NB4 (cell line): ENCODE results near the gene MOXD1.
"Not testable (repeated sequence)": the region's sequence is repeated elsewhere in the genome, so short reads cannot be mapped to it uniquely, and the experiment has no call there.

Experiments
- DNase-seq: peaks from one replicate; pipeline ENCODE4 v3.0.0; 2010; ENCODE audit warnings: low read depth
- H3K4me3 ChIP-seq: one replicate; pipeline ENCODE4 v1.5.1; 2011; ENCODE audit warnings: mild to moderate bottlenecking, low read depth, low read length, moderate library complexity
- CTCF ChIP-seq: IDR thresholded peaks from one replicate; pipeline ENCODE4 v1.5.1; 2012; ENCODE audit warnings: low read depth, low read length
- MAX ChIP-seq: IDR thresholded peaks from 2 replicates; pipeline ENCODE4 v1.6.1; 2011; ENCODE audit warnings: low read depth, low read length
- MYC ChIP-seq: IDR thresholded peaks from 2 replicates; pipeline ENCODE4 v1.6.1; 2011; ENCODE audit warnings: low read depth, low read length
- POLR2A ChIP-seq: IDR thresholded peaks from 2 replicates; pipeline ENCODE4 v1.6.1; 2011; ENCODE audit warnings: mild to moderate bottlenecking; ENCODE audit not compliant: insufficient read length; ENCODE audit errors: extremely low read depth

Gene MOXD1

GRCh38 chr6:132316970-132317369 lies 84.3 kb downstream of the MOXD1 start:
- no peak overlapping the region for H3K4me3 ChIP-seq
- no peak for DNase-seq
- no peak for TF ChIP-seq MAX
- no peak for TF ChIP-seq MYC
- TF ChIP-seq POLR2A, result no peak
- TF ChIP-seq CTCF, result no peak

GRCh38 chr6:132314432-132314831 lies 86.8 kb downstream of the MOXD1 start:
- no peak overlapping the region for H3K4me3 ChIP-seq
- TF ChIP-seq CTCF (no peak), POLR2A (no peak), MAX (no peak), MYC (no peak)

GRCh38 chr6:132310921-132311320 lies 90.4 kb downstream of the MOXD1 start:
- no peak overlapping the region for H3K4me3 ChIP-seq
- no peak for DNase-seq
- TF ChIP-seq POLR2A (no peak), CTCF (no peak)

More at GRCh38 chr6:132314432-132314831, 86.8 kb downstream of the MOXD1 start:
- DNase-seq, result no peak

- not testable (repeated sequence) for DNase-seq, H3K4me3 ChIP-seq
Measured at GRCh38 chr6:132310151-132310550, 91.1 kb downstream of the MOXD1 start.

- DNase-seq, result no peak
- TF ChIP-seq CTCF (no peak), MYC (no peak), POLR2A (no peak), MAX (no peak)
- no peak overlapping the region for H3K4me3 ChIP-seq
Measured at GRCh38 chr6:132304891-132305305, 96.4 kb downstream of the MOXD1 start.

GRCh38 chr6:132300323-132300949 lies 100.8 kb downstream of the MOXD1 start:
- peak; percentile 43 for DNase-seq
- H3K4me3 ChIP-seq, result no peak overlapping the region
- TF ChIP-seq CTCF (peak; percentile 33), MYC (no peak)
